K562 (cell line): Measurements from ENCODE around the gene NCKIPSD. TPM values are rescaled to one million over a fixed set of nuclear protein-coding genes. Genes with fewer than 3 reads are reported as not detected.

Experiments
- ATAC-seq: fragments of 200-7000 bp; cut with Tn5 transposase; 3 replicates; pipeline ENCODE4 v1.9.1; 2020; ENCODE audit warnings: moderate library complexity
- BruUV-seq: library from RNA; stranded (reverse); fragments of 400-500 nt; replicated peaks from 2 replicates; lab custom pipeline; 2021; lab: Mats Ljungman, UMichigan
- CTCF ChIA-PET: fragments of 300-600 bp; formaldehyde crosslinking; extraction: SDS; loops from one replicate; lab custom pipeline; 2021; ENCODE audit warnings: low intra/inter-chr PET ratio; lab: Yijun Ruan, JAX
- POLR2A ChIA-PET: fragments of 300-600, 350-650 bp; sonication (Branson Sonifier 250); formaldehyde crosslinking; extraction: SDS; loops from one replicate; lab custom pipeline; 2021; ENCODE audit warnings: antibody characterized with exemption, inconsistent platforms; lab: Yijun Ruan, JAX
- DNase-seq, 4 experiments: peaks; one replicate each; pipeline versions ENCODE4 v3.0.0 to v3.0.0-alpha.2; 2011 to 2018; ENCODE audit warnings: low spot score in 3 of 4, mixed read lengths in 3 of 4; ENCODE audit errors: extremely low read depth in 1 of 4
- FAIRE-seq: peaks from 2 replicates; lab custom pipeline; 2011; peaks lifted over from hg19 to GRCh38; lab: Jason Lieb, UNC
- H2AFZ ChIP-seq: 2 replicates; pipeline ENCODE4 v1.6.0; 2011; ENCODE audit warnings: low read depth, low read length, control low read depth, inconsistent platforms
- H3K27ac ChIP-seq: fragments of 200-600 bp; 3 replicates; pipeline ENCODE4 v1.8.0; 2011; ENCODE audit warnings: low read depth, mild to moderate bottlenecking, control low read depth, inconsistent platforms, low read length, moderate library complexity, mixed read lengths; ENCODE audit errors: extremely low read depth
- H3K27me3 ChIP-seq, 2 experiments: fragments of 300-600 bp in 1 of 2; 2 replicates in 1 of 2; 3 replicates in 1 of 2; pipeline versions ENCODE4 v1.6.0 to v1.8.0; 2011; ENCODE audit warnings: inconsistent platforms in 2 of 2, low read length in 2 of 2, mild to moderate bottlenecking in 1 of 2, mixed read lengths in 1 of 2, moderate library complexity in 1 of 2; ENCODE audit not compliant: control insufficient read depth in 2 of 2, insufficient read depth in 2 of 2
- H3K36me3 ChIP-seq: fragments of 300-600 bp; 3 replicates; pipeline ENCODE4 v1.8.0; 2011; ENCODE audit warnings: mild to moderate bottlenecking, low read length, inconsistent platforms; ENCODE audit not compliant: control insufficient read depth, insufficient read depth
- H3K4me1 ChIP-seq, 2 experiments: fragments of 200-600 bp in 1 of 2; replicated peaks in 1 of 2; 2 replicates in 1 of 2; 3 replicates in 1 of 2; pipeline versions ENCODE4 v1.5.1 to v1.8.0; 2011; ENCODE audit warnings: inconsistent platforms in 2 of 2, low read length in 2 of 2, mild to moderate bottlenecking in 1 of 2, mixed read lengths in 1 of 2, moderate library complexity in 1 of 2; ENCODE audit not compliant: control insufficient read depth in 2 of 2, insufficient read depth in 2 of 2
- H3K4me2 ChIP-seq: 2 replicates; pipeline ENCODE4 v1.6.1; 2011; ENCODE audit warnings: low read length, control low read depth, inconsistent platforms, mixed read lengths; ENCODE audit not compliant: insufficient read depth
- H3K4me3 ChIP-seq: fragments of 200-600 bp; sonication (generic), shearing (Covaris generic); 2 replicates; pipeline ENCODE4 v1.5.1; 2016; ENCODE audit warnings: control low read depth, inconsistent platforms
- H3K79me2 ChIP-seq: fragments of 200-600 bp; 3 replicates; pipeline ENCODE4 v1.8.0; 2011; ENCODE audit warnings: low read length, inconsistent platforms; ENCODE audit not compliant: control insufficient read depth, insufficient read depth
- H3K9ac ChIP-seq, 2 experiments: 2 replicates each; pipeline versions ENCODE4 v1.6.0 to v1.6.1; 2011; ENCODE audit warnings: low read depth in 2 of 2, low read length in 2 of 2, control low read depth in 1 of 2, inconsistent platforms in 1 of 2, mild to moderate bottlenecking in 1 of 2, mixed read lengths in 1 of 2; ENCODE audit not compliant: insufficient read depth in 1 of 2
- H3K9me1 ChIP-seq: one replicate; pipeline ENCODE4 v1.6.0; 2011; ENCODE audit warnings: inconsistent platforms, mild to moderate bottlenecking, low read length, moderate library complexity; ENCODE audit not compliant: control insufficient read depth, insufficient read depth
- H3K9me3 ChIP-seq: replicated peaks from 2 replicates; pipeline ENCODE4 v1.5.1; 2011; ENCODE audit warnings: low read depth, low read length, inconsistent platforms; ENCODE audit not compliant: control insufficient read depth, insufficient read depth
- H4K20me1 ChIP-seq: replicated peaks from 2 replicates; pipeline ENCODE4 v1.6.1; 2011; ENCODE audit warnings: low read length, inconsistent platforms, mixed read lengths; ENCODE audit not compliant: control insufficient read depth, insufficient read depth
- BRF1 ChIP-seq: IDR thresholded peaks from 3 replicates; pipeline ENCODE4 v1.6.1; 2011; ENCODE audit warnings: borderline replicate concordance, mild to moderate bottlenecking; ENCODE audit not compliant: insufficient read length; ENCODE audit errors: extremely low read depth
- CC2D1A ChIP-seq: fragments of 450-650 bp; IDR thresholded peaks from 2 replicates; pipeline ENCODE4 v1.6.1; 2017; ENCODE audit warnings: mild to moderate bottlenecking
- CEBPB ChIP-seq: fragments of 450-650 bp; IDR thresholded peaks from 2 replicates; pipeline ENCODE4 v1.6.1; 2016; ENCODE audit warnings: missing genetic modification characterization, missing compliant biosample characterization
- HDAC3 ChIP-seq: fragments of 450-650 bp; IDR thresholded peaks from 2 replicates; pipeline ENCODE4 v1.6.1; 2018; ENCODE audit warnings: borderline replicate concordance, mild to moderate bottlenecking, moderate library complexity; ENCODE audit not compliant: partially characterized antibody
- HMGN3 ChIP-seq: IDR thresholded peaks from 2 replicates; pipeline ENCODE4 v1.6.1; 2011; ENCODE audit warnings: borderline replicate concordance, low read depth, mild to moderate bottlenecking, mixed read lengths, low read length; ENCODE audit not compliant: insufficient read length; ENCODE audit errors: extremely low read depth
- JUNB ChIP-seq: fragments of 450-650 bp; formaldehyde crosslinking; conservative IDR thresholded peaks from 2 replicates; pipeline ENCODE4 v1.4.0; 2020; ENCODE audit warnings: mild to moderate bottlenecking
- MAFG ChIP-seq: fragments of 450-650 bp; conservative IDR thresholded peaks from 2 replicates; pipeline ENCODE4 v1.6.1; 2016; ENCODE audit warnings: missing genetic modification characterization, missing compliant biosample characterization
- NCOA4 ChIP-seq: fragments of 450-650 bp; IDR thresholded peaks from 2 replicates; pipeline ENCODE4 v1.6.1; 2018; ENCODE audit warnings: mild to moderate bottlenecking; ENCODE audit not compliant: partially characterized antibody
- NRF1 ChIP-seq, 2 experiments: fragments of 450-650 bp; IDR thresholded peaks in 1 of 2; conservative IDR thresholded peaks in 1 of 2; 2 replicates each; pipeline ENCODE4 v1.6.1; 2014; ENCODE audit warnings: mild to moderate bottlenecking in 2 of 2
- SAP30 ChIP-seq: fragments of 200-600 bp; sonication (generic); IDR thresholded peaks from 2 replicates; pipeline ENCODE4 v1.6.1; 2012; ENCODE audit warnings: borderline replicate concordance, low read depth, mild to moderate bottlenecking, moderate library complexity, low read length, control low read depth, inconsistent platforms; ENCODE audit not compliant: insufficient read depth, poor library complexity, severe bottlenecking
- TCF3 ChIP-seq: sonication (generic); formaldehyde crosslinking; IDR thresholded peaks from 2 replicates; pipeline ENCODE4 v1.4.0; 2020; ENCODE audit warnings: mild to moderate bottlenecking, missing genetic modification reagents
- THRA ChIP-seq: fragments of 450-650 bp; IDR thresholded peaks from 2 replicates; pipeline ENCODE4 v1.6.1; 2017; ENCODE audit warnings: mild to moderate bottlenecking, moderate library complexity
- TSC22D4 ChIP-seq: fragments of 450-650 bp; IDR thresholded peaks from 2 replicates; pipeline ENCODE4 v1.6.1; 2016; ENCODE audit warnings: missing genetic modification characterization, missing biosample characterization, control low read depth
- ZBTB7A ChIP-seq: IDR thresholded peaks from 2 replicates; pipeline ENCODE4 v1.6.1; 2011; ENCODE audit warnings: low read depth, mild to moderate bottlenecking, low read length, moderate library complexity, borderline replicate concordance; ENCODE audit not compliant: control insufficient read depth
- ZNF3 ChIP-seq: fragments of 250-450 bp; sonication (Bioruptor Pico); IDR thresholded peaks from 2 replicates; pipeline ENCODE4 v1.5.0; 2021; ENCODE audit warnings: mild to moderate bottlenecking, moderate library complexity
- ZZZ3 ChIP-seq: fragments of 450-650 bp; IDR thresholded peaks from 2 replicates; pipeline ENCODE4 v1.6.1; 2016; ENCODE audit warnings: antibody characterized with exemption, mild to moderate bottlenecking, moderate library complexity
- WGBS: fragments of 100-300 bp; shearing (Covaris generic); methylation state at CpG from one replicate; pipeline ENCODE4 v1.1.6; 2016; ENCODE audit warnings: low coverage, mixed read lengths; ENCODE audit not compliant: insufficient coverage; ENCODE audit errors: missing lambda C conversion rate; 5-methylcytosine and 5-hydroxymethylcytosine counted together
- in situ Hi-C: fragments of 300-500 bp; cut with MboI; formaldehyde crosslinking; loops from 4 replicates; pipeline ENCODE4 v1.15.0; 2018; ENCODE audit warnings: inconsistent platforms, mixed read lengths
- intact Hi-C: fragments of 100-400 bp; cut with micrococcal nuclease; formaldehyde crosslinking; loops from 2 replicates; pipeline ENCODE4 v1.14.2; 2022
- polyA plus RNA-seq, 8 experiments: library from polyadenylated mRNA; depleted of rRNA in 4 of 8; stranded (reverse) in 5 of 8; unstranded in 3 of 8; fragments of >200 nt; fragmentation: Nextera tagmentation in 2 of 8; fragmentation: Illumina TruSeq in 1 of 8; extraction: Ambion mirVana in 2 of 8; extraction: Trizol in 1 of 8; gene quantifications; 2 replicates each; pipeline versions ENCODE4 v1.2.1 to v1.2.3, GENCODE V29; 2011 to 2014; ENCODE audit warnings: inconsistent platforms in 1 of 8, missing spikeins in 1 of 8
- total RNA-seq, 7 experiments: library from RNA; depleted of rRNA in 6 of 7; stranded (reverse); fragments of >200 nt in 6 of 7; fragmentation: Illumina TruSeq in 2 of 7; extraction: Trizol in 2 of 7; gene quantifications; 2 replicates each; pipeline versions ENCODE4 v1.2.1 to v1.2.3, GENCODE V29; 2011 to 2021; ENCODE audit warnings: low replicate concordance in 1 of 7
- TF ChIP-seq, protein P1 (sequence below): fragments of 250-450 bp; sonication (Bioruptor Pico); IDR thresholded peaks from 2 replicates; pipeline ENCODE4 v1.8.0; 2022; ENCODE audit warnings: inconsistent platforms, mild to moderate bottlenecking, moderate library complexity, borderline replicate concordance

The NCKIPSD gene
- total and polyA plus RNA-seq, 9 of the 15 experiments (the other 6 are each of a cell fraction or from before 2014, with no cell fraction given) = 0.49 to 24.4 (median 12.3) TPM

DNA sequence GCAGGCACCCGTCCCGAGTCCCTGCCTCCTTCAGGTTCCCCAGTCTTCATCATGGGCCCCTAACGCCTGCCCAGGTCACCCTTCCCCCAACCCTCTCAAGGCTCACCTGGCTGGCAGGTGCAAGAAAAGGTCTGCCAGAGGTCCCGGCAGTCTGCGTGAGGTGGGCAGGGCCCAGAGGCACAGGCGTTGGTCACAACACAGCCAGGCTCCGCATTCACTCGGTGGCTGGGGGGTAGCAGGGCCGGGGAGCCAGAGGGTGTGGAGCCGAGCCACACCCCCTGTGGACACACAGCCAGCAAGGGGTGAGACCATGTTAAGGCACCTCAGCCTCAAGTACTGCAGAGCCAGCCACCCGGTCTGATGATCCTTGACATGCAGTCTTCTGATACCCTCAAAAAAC, 33.9 kb downstream of the NCKIPSD start:
- intact Hi-C loops = no loop called here
- FAIRE-seq = no peak
- no peaks in the 10 kb centered on the region for H3K9me3 ChIP-seq
- no peak for ATAC-seq
- TF ChIP-seq ZNF3 (CRISPR knock-in tag) (no peak), JUNB (CRISPR knock-in tag) (no peak), ZZZ3 (no peak), NRF1 (conservative IDR thresholded peaks at IDR 0.05 in 1 of 2, IDR thresholded peaks at IDR 0.05 in 1 of 2) (no peak), MAFG (tag) (no peak), ZBTB7A (no peak), TCF3 (CRISPR knock-in tag) (no peak), THRA (no peak), BRF1 (no peak), TSC22D4 (tag) (no peak), HDAC3 (no peak), SAP30 (no peak), CEBPB (no peak), NCOA4 (no peak), CC2D1A (no peak), HMGN3 (no peak)
- TF ChIP-seq, protein P1, sequence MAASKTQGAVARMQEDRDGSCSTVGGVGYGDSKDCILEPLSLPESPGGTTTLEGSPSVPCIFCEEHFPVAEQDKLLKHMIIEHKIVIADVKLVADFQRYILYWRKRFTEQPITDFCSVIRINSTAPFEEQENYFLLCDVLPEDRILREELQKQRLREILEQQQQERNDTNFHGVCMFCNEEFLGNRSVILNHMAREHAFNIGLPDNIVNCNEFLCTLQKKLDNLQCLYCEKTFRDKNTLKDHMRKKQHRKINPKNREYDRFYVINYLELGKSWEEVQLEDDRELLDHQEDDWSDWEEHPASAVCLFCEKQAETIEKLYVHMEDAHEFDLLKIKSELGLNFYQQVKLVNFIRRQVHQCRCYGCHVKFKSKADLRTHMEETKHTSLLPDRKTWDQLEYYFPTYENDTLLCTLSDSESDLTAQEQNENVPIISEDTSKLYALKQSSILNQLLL = no peak
- TF ChIP-seq, all 486 proteins: peak for 0
- Histone ChIP-seq H3K4me3 (no peak overlapping the region), H3K79me2 (no peaks in the 10 kb centered on the region), H3K27me3 (no peaks in the 10 kb centered on the region), H3K36me3 (no peaks in the 10 kb centered on the region), H3K9me1 (no peaks in the 10 kb centered on the region), H4K20me1 (no peaks in the 10 kb centered on the region), H3K9ac (peak overlapping the region in 1 of 2 experiments; percentile 31; a peak in 1 of 4 replicates), H3K4me1 (peaks cover 0 to 20% of the 10 kb centered on the region in 2 experiments; a peak in 2 of 5 replicates), H2AFZ (no peak overlapping the region), H3K4me2 (no peak overlapping the region), H3K27ac (no peak overlapping the region)
- no TSS peak for BruUV-seq
- POLR2A ChIA-PET = interaction anchor here (1.2 to 1.3 kb wide), 2 partner anchors 10 to 17 kb away, joined by 5 to 6 read pairs; partner anchors contain the start of gene SLC26A6
- in situ Hi-C loops = no loop called here
- CTCF ChIA-PET = no interaction called here
- 29% methylated on average over 9 of the region's 11 CpGs for WGBS
- DNase-seq = no peak
